Left renal pelvis (tissue), 4 donors: Measurements from ENCODE around the gene SGMS2. TPM values are rescaled to one million over a fixed set of nuclear protein-coding genes. Genes with fewer than 3 reads are reported as not detected.

Experiments
- DNase-seq, 4 donors: peaks; one replicate each; pipeline ENCODE4 v3.0.0-alpha.2; 2013; ENCODE audit warnings: low read depth in 4 of 4, low spot score in 3 of 4
- polyA plus RNA-seq, 4 donors: library from polyadenylated mRNA; unstranded; fragments of 120-200 nt; gene quantifications; one replicate each; pipeline ENCODE4 v1.2.1, GENCODE V29; 2013; ENCODE audit not compliant: insufficient read length in 4 of 4

Gene SGMS2
- polyA plus RNA-seq, 4 donors = 14.9 to 17.1 (median 15.2) TPM

DNA sequence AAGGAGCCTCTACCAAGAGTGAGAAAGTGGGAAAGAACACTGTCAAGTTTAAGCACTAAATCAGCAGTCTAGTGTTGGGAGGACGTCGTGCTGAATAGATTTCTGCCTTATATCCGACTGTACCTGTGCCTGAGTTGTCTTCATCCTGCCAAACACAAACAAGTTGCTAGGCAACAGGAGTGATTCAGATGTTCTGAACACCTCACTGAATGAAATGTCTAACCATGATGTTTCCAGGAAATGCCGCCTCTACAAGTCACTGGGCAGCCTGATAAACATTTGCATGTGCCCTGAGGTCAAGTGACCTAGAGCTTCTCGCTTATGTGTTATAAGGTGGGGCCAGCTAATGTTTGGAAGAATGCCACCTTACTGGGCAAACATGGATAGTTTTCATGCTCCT, 37.9 kb downstream of the SGMS2 start:
- DNase-seq = no peak

DNA sequence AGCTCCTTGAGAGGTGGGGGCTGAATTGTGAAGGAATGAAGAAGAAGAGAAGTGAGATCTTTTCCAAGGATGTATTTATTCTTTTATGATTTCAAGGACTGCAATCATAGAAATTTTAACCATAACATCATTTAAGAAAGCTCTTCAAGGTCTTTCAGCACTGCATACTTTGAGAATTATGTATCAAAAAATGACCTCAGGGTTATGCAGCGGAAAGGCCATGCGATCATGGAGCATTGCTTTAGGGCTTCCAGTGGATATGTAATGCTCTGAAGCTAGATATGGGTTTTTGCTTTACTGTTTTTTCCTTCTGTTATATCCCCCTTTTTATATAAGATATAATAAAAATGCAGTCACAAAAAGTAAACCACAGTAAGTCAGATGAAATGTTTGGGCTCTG, 38.7 kb downstream of the SGMS2 start:
- no peak for DNase-seq

DNA sequence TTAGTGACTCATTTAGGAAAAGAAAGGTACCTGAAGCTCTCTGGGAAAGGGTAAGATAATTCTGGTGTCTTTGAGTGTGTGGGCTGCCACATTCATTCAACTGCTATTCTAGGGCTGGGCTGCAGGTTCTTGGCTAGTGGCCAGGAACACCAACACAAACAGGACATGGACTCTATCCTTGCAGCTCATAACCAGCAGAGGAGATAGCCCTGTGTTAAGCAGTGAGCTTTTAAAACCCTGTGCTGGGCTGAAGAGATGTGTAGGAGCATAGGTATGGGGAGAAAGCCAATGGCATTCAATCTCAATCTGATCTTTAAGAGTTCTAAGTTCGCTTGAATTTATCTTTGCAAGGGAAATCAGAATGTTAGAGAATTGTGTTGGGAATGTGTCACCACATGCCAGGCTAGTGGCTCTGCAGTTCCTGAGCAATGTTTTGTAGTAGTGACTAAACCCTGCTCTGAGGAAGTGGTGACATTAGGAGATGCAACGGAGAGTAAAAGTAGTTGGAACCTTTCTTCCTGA, 39.2 kb downstream of the SGMS2 start:
- DNase-seq = no peak

DNA sequence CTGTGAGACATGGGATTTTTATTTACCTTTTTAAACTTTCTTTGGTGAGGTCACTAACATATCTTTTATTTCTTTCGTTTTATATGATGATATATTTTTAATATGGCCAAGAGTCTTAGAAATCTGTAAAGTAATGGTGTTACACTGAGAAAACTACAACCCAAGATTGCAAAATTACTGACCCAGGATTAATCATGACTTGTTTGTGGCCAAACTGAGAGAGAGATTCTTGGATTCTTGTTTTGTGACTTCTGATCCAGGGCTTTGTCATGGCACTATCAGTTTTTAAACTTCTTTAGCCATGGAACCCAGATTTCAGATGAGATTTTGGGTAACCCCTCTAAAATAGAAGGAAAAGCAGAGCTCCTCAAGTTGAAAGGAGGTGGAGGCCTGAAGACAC, 42.0 kb downstream of the SGMS2 start:
- no peak for DNase-seq

DNA sequence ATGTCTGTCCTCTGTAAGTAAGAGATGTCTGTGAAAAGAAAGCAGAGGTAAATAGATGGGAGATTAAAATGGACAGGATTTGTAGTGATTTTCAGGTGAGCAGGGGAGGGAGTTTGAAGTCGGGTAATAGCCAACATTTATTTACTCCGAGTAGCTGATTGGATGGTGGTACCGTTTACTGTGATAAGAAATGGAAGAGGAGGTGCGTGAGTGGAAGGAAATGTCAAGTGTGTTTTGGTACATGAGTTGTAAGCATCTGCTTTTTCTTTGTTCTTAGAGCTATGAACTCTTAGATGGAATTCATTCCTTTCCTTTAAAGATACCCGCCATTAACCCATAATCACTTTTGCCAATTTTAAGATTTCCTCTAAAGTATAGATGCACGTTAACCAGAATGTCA, 45.5 kb downstream of the SGMS2 start:
- DNase-seq = no peak

DNA sequence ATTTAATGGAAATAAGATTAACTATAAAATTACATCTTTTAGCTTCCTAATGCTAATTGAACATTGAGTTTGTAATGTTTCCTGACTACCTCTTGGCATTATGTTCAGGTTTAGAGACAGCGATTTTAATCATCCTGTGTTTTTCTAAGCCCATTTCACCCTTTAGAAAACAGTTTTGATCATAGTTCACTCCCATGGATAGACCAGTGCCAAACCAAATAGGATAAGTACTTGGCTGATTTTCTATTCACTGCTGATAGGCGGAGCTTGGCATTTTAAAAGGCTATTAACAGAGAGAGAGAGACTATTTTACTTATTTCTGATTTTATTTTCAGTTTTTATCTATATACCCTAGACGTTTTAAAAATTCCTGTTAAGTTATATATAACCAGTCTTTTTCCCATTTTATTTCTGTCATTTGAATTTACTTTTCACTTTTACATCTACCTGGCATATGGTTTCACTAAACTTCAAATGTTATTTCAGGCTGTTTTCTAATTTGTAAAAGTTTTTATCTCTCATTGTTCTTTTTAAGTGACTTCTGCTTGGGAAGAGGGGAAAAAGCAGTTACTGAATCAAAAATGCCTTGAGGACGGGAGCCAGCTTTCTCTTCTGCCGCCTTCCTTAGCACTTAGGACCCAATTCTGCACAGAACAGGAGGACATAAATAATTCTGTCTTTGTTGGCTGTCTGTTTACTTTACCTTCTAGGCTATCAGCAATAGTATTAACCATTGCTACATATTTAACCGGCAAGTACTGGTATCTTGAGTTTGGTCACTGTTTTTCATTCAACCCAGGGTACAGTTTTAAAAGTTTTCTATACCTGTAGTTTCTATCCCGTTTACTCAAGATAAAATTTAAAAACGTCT, 46.4 kb downstream of the SGMS2 start:
- no peak for DNase-seq

DNA sequence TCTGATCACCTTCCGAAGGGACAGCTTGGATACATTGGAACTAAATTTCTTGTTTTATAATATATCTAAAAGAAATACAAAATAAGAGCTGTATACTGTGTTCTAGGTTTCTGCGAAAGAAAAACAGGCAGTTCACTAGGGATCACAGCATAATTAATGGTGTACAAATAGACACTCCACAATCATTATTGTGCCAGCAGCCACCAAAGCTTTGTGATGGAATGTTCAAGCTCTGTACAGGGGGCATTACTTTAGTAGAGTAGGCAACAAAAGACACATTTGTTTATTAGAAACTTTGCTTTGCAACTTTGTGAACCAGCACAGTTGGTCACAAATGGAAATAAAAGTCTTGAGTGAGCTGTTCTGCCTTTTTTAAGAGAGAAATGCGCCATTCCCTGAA, 49.3 kb downstream of the SGMS2 start:
- DNase-seq = no peak

DNA sequence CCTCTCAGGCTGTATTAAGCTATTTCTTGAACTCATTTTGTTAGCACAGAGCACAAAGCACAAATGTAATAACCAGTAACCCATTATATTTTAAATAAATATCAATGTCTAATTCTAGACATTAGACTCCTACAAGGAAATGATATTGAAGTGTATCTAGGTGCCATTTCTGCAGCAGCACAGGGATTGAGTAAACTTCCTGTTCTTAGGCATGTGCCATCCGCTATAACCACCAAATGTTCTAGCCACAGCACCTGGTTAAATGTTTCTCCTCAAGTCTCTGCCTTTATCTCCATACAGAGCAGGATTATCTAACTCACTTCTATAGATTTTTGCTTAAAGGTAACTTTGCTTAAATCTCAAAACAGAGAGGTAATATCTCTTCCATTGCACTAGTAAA, 51.4 kb downstream of the SGMS2 start:
- DNase-seq = no peak

DNA sequence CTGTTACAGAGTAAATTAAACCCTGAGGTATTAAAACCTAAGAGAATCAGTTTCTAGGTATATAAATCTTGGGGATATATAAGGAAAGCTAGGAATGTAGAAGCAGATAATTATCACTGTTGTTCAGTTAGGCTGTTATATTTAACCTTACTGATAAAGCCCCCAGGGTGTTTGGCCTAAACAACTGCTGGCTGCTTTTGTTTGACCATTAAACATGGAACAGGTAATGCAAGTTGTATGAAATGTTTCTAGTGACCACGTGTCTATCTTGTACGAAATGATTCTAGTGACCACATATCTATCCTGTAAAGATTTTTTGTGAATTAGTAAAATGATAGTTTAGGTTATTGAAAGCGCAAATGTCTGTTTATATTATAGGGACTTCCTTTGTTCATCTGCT, 52.6 kb downstream of the SGMS2 start:
- DNase-seq = no peak

DNA sequence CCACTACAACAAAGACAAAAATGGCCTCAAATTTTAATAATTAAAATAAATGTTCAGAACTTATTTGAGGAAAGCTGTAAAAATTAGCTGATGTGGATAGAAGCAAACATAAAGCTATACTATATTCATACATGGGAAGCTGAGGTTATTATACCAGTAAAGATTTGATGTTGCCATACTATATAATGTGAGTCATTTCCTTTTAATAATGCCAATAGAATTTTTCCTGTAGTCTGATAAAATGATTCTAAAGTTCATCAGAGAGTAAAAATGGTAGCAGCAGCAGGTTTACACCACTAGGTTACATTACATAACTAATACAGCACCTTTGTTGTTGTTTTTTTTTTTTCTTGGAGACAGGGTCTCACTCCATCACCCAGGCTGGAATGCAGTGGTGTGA, 61.1 kb downstream of the SGMS2 start:
- DNase-seq = no peak

DNA sequence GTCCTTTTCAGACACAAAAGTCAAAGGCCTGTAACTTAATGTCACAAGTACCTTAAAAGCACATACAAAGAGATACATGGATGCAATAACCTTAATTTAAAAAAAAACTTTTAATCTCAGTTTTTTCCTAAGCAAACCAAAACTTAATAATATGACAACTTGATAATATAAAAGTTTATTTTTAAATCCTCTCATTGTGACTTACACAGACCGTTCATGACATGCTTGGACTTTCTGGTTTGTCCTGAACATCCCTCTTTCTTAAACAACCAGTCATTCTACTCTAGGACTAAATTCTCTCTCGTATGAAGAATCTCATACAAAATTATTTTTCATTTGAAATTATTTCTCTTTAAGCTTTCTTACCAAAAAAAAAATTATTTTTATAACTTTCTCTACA, 63.5 kb downstream of the SGMS2 start:
- no peak for DNase-seq

DNA sequence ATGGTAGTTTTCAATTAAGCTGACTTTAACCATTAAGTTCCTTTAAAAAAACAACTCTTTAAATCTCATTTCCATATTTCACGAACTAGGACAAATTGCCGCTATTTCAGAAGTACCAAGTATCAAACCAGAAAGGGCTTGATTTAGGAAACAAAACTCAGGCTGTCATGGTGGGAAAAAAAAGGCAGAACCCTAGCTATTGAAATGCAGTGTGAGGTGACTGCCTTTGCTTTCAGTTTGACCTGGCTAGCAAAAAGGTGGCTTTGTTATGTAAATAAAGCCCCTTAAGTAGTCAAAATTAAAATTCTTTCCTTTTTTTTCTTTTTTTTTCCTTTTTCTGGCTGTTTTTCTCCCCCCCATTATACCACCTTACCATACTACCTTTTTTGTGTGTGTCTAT, 66.0 kb downstream of the SGMS2 start:
- no peak for DNase-seq

DNA sequence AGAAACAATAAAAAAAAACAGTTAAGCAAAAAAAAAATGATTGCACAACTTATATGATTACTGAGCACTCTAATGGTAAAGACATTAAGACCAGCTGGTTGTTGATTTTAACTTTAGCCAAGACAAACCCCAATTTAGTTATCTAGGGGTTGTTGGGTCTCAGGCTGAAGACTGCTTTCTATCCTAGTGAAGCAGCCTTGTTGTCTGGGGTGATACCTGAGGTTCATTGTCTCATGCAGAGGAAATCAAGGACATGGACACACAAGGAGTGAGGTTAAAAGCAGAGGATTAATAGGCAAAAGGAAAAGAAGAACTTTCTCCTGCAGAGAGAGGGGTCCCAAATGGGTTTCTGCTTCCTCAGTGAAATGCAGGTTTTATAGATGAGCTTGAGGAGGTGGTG, 66.6 kb downstream of the SGMS2 start:
- DNase-seq = no peak

DNA sequence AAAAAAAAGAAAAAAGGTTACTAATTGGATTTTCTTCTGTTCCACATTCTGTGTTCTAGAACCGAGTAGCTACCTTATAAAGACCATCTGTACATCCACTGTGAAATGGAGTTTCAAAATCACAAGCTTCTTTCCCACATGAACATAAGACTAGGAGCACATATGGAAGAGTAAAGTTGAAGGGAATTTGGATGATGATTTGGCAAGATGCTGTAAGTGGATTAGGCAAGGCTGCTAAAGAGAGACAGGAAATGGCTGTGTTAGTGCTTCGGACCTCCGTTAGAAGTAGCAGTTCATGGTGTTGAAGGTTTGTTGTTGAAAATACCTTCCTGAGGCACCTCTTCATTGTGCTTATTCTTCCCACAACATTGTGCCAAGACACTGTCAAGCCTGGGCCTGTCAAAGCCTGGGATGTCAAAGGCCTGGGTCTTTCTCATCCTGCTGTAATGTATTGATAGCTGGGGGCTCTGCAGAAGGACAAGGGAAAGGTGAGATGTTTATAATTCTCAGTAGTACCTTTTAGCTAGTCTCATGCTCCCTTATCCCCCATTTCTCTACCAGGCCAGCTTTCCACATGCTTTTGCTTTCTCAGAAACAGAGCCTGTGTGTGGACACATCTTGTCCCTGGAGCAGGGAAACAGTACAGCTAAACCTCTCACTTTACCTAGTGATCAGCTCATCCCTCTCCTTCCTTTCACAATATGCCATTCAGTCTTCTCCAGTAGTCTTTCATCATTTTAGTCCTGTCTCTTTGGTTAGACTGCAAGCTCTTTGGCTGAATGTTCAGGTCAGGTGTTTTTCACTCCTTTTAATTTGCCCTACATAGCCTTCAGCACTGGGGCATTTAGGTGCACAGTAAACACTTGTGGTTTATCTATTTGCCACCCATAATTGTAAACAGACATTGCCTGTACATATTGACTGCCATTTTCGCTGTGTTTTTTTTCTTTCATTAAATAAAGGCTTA, 68.7 kb downstream of the SGMS2 start:
- DNase-seq = no peak

DNA sequence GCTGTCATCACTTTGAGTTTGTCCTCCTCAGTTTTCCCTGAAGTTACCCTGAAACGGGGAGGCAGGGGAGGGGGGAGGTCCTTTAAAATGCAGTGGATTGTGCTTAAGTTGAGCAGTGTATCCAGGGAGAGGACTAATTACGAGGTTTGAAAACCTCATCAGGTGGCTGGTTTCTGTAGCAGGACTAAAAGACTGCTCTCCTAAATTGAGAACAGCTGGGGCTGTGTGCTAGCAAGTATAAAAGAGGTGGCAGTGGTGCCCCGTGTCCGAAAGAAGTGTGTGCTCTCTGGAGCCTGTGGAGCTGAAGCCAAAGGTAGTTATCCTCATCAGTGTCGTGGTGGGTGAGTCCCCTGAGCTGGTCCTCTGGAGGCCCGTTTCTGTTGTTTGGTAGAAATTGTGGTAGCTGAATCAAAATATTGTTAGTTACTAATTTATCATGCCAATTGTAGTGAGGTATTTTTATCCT, 69.4 kb downstream of the SGMS2 start:
- DNase-seq = no peak

DNA sequence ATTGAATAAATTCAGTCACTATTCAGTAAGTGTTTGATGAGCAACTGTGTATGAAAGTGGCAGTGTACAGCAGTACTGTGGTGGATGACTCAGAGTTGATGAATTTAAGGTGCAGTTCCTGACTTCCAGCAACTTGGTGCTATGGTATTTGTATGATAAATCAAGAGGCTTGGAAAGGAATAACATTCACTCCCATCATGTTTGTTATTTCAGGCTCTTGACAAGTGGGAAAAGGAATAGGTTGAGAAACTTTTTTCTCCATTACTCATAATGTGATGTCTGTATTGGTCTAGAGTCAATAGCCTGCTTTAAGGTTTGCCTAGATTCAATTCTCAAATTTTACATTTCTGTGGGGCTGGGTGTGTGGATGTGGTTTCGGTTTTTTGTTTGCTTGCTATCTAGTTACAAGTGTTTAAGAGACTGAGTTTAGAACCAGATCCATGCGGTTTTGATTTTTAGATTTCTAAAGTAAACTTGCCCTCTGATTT, 71.5 kb downstream of the SGMS2 start:
- no peak for DNase-seq

DNA sequence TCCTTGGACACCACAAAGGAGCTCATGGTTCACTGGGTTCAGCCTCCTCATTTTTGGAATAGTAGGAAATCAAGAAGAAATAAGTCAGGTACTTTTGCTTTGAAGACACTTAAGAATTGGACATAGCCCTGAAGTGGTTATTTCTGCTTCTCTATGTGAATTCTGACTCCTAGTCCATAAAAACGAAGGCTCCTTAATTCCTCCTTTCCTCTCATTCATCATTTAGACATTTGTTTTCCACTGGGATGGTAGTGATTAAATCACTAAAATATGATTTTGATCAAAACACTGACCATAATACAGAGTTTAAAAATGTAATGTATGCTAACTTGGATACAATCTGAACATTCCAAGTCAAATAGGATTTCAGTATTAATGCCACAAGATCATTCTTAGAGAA, 71.9 kb downstream of the SGMS2 start:
- no peak for DNase-seq

DNA sequence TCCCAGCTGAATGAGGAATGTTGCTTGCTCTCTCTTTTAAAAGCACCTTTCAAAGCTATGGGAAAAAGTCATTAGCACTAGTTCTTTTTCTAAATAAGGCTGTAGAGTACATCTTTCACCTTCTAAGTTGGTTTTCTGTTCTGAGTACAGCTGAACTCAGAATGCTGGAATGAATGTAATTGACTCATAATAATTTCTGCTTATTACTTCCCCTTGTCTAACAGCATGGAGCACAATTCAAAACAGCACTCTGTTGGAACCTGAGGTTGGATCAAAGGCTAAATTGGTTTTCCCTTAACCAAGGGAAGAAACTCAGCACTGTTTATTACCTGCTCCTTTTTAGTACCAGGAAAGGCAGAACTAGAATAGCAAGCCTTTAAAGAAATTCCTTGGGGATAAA, 73.1 kb downstream of the SGMS2 start:
- DNase-seq = no peak

DNA sequence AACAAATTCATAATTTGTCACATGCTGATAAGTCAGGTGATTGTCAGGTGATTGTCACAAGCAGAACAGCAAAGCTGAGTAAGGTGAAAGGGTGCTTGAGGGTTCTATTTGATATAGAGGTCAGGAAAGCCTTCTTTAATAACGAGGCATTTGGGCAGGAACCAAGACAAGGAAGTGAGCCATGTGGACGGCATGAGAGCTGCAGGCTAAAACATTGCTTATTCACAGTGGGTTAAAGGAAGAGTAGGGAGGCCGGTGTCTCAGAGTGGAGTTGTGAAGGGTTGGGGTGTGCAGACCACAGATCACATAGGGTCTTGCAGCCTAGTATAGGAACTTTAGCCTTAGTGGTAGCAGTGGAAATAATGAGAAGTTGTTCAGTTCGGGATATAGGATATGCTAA, 75.3 kb downstream of the SGMS2 start:
- no peak for DNase-seq

DNA sequence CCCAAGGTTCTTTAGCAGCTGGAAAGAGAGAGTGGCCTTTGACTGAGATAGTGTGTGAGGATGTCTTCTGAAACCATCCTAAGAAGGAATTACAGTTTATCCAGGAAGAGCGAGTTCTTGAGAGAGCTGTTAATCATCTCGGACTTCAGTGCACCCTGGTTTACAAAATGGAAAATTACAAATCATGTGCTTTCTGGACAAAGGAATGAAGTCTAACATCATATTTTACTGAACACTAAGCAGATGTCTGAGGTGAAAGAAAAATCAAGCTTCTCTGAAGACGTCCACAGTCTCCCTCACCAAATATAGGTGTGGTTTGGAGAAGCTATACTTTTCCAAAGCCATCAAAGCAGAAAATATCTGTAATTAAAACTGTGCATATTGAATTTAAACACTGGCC, 75.8 kb downstream of the SGMS2 start:
- DNase-seq = no peak

DNA sequence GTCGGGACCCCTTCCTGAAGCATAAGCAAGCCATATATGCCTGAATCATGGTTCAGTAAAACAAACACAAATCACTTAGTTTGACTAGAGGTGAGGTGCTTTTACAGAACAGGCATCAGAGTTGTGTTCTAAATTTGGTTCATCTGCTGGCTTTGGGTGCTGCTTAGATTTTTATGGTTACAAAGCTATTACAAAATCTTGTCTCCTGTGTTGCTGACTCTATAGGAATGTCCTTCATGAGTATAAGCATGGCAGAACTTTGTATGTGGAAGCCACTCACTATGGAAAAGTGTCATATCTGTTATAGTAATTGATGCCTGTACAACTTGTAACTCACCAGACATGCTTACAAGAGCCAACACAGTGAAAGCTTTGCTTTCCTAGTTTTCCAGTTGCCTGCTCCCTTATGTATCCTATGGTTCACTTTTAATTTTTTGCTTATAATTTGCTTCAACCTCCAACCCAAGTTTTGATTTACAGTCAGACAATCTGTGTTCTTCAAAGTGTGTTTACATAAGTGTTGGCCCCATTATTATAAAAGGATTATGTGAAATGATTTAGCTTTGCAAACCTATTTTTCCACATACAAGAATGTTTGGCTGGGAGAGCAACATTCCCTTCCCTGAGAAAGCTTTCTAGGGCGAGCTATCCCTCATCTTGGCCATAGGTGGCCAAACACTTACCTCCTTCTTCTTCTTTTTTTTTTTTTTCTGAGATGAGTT, 76.6 kb downstream of the SGMS2 start:
- no peak for DNase-seq
